Testis (tissue), 3 donors: ENCODE data around the gene FGF6. TPM values are rescaled to one million over a fixed set of nuclear protein-coding genes. Genes with fewer than 3 reads are reported as not detected.

ENCODE experiments used
- DNase-seq: peaks from one replicate; pipeline ENCODE4 v3.0.0-alpha.2; 2019
- H3K27ac ChIP-seq, 2 donors: fragments of 200-600 bp; sonication (generic); one replicate each; pipeline ENCODE4 v1.5.1; 2019
- H3K27me3 ChIP-seq: fragments of 200-600 bp; sonication (generic); one replicate; pipeline ENCODE4 v1.5.1; 2019
- H3K36me3 ChIP-seq: fragments of 200-600 bp; sonication (generic); one replicate; pipeline ENCODE4 v1.5.1; 2017; ENCODE audit warnings: low read depth; ENCODE audit errors: missing control alignments
- H3K4me1 ChIP-seq: fragments of 200-600 bp; sonication (generic); one replicate; pipeline ENCODE4 v1.5.1; 2019
- H3K4me3 ChIP-seq, 2 donors: fragments of 200-600 bp; sonication (generic); one replicate each; pipeline ENCODE4 v1.5.1; 2017 to 2019
- H3K9me3 ChIP-seq: fragments of 200-600 bp; sonication (generic); one replicate; pipeline ENCODE4 v1.5.1; 2017
- CTCF ChIP-seq, 3 experiments: fragments of 450-650 bp in 2 of 3; fragments of 200-600 bp in 1 of 3; sonication (generic) in 1 of 3; IDR thresholded peaks; one replicate each; pipeline ENCODE4 v1.5.1; 2016 to 2019; ENCODE audit warnings: antibody characterized with exemption in 3 of 3, mild to moderate bottlenecking in 2 of 3, moderate library complexity in 1 of 3
- POLR2A ChIP-seq: fragments of 450-650 bp; IDR thresholded peaks from one replicate; pipeline ENCODE4 v1.6.1; 2017; ENCODE audit warnings: antibody characterized with exemption, mild to moderate bottlenecking, moderate library complexity
- WGBS, 2 donors: methylation state at CpG; one replicate each; pipeline ENCODE4 v1.1.5; 2018; 5-methylcytosine and 5-hydroxymethylcytosine counted together
- intact Hi-C: fragments of 100-400 bp; cut with DNase I; formaldehyde crosslinking; loops from one replicate; pipeline ENCODE4 v1.15.1; 2023; ENCODE audit warnings: low total_unique reads
- polyA plus RNA-seq: library from polyadenylated mRNA; stranded (reverse); fragments of 350-450 nt; fragmentation: Illumina TruSeq; extraction: RNeasy Lipid Tissue Mini Kit (QIAGEN cat#74804); gene quantifications from one replicate; pipeline ENCODE4 v1.2.3, GENCODE V29; 2014; ENCODE audit warnings: low read depth, low replicate concordance; ENCODE audit not compliant: insufficient read depth
- total RNA-seq, 2 donors: library from RNA; depleted of rRNA; stranded (reverse); fragments of >200 nt; gene quantifications; one replicate each; pipeline ENCODE4 v1.2.3, GENCODE V29; 2016

Gene FGF6
- total and polyA plus RNA-seq, 3 donors from 2014 or later, result not detected

GRCh38 chr12:4395818-4396217, 49.8 kb downstream of the FGF6 start:
- Histone ChIP-seq H3K27ac (no peak overlapping the region), H3K36me3 (no peaks in the 10 kb centered on the region), H3K27me3 (no peaks in the 10 kb centered on the region), H3K4me1 (no peaks in the 10 kb centered on the region), H3K4me3 (no peak overlapping the region), H3K9me3 (no peaks in the 10 kb centered on the region)
- TF ChIP-seq CTCF (IDR thresholded peaks at IDR 0.05) (no peak), POLR2A (no peak)
- DNase-seq, result no peak
- intact Hi-C loops, result no loop called here
- 76 to 78% methylated on average over 2 of the region's 2 CpGs for WGBS, 2 donors

GRCh38 chr12:4393211-4393610, 52.4 kb downstream of the FGF6 start:
- DNase-seq, result no peak
- Histone ChIP-seq H3K36me3 (no peaks in the 10 kb centered on the region), H3K9me3 (no peaks in the 10 kb centered on the region), H3K4me3 (no peak overlapping the region), H3K27me3 (no peaks in the 10 kb centered on the region), H3K4me1 (no peaks in the 10 kb centered on the region), H3K27ac (no peak overlapping the region)
- TF ChIP-seq POLR2A, result no peak
- TF ChIP-seq CTCF (IDR thresholded peaks at IDR 0.05), result no peak
- intact Hi-C loops, result no loop called here
- 75 to 82% methylated on average over 5 of the region's 5 CpGs for WGBS, 2 donors

GRCh38 chr12:4392223-4392742, 53.3 kb downstream of the FGF6 start:
- Histone ChIP-seq H3K36me3 (no peaks in the 10 kb centered on the region), H3K9me3 (no peaks in the 10 kb centered on the region), H3K27ac (no peak overlapping the region), H3K4me1 (no peaks in the 10 kb centered on the region), H3K4me3 (no peak overlapping the region), H3K27me3 (no peaks in the 10 kb centered on the region)
- TF ChIP-seq POLR2A (no peak), CTCF (IDR thresholded peaks at IDR 0.05) (no peak)
- DNase-seq, result no peak
- WGBS, 2 donors, result 39 to 53% methylated on average over 3 to 4 of the region's 15 CpGs
- intact Hi-C loops, result no loop called here

- Histone ChIP-seq H3K4me1 (no peaks in the 10 kb centered on the region), H3K36me3 (no peaks in the 10 kb centered on the region), H3K27ac (no peak overlapping the region), H3K4me3 (no peak overlapping the region), H3K27me3 (no peaks in the 10 kb centered on the region), H3K9me3 (no peaks in the 10 kb centered on the region)
- intact Hi-C loops, result no loop called here
- no peak for DNase-seq
- 39 to 66% methylated on average over 2 of the region's 2 CpGs for WGBS, 2 donors
- TF ChIP-seq POLR2A (no peak), CTCF (IDR thresholded peaks at IDR 0.05) (no peak)
Observed at GRCh38 chr12:4388662-4389061, 57.0 kb downstream of the FGF6 start.

GRCh38 chr12:4388032-4388431, 57.6 kb downstream of the FGF6 start:
- intact Hi-C loops, result no loop called here
- no peak for DNase-seq
- 75 to 96% methylated on average over 1 of the region's 1 CpG for WGBS, 2 donors
- no peaks in the 10 kb centered on the region for H3K36me3 ChIP-seq
- H3K4me3 ChIP-seq, result no peak overlapping the region
- no peak overlapping the region for H3K27ac ChIP-seq
- no peaks in the 10 kb centered on the region for H3K27me3 ChIP-seq
- H3K9me3 ChIP-seq, result no peaks in the 10 kb centered on the region
- no peaks in the 10 kb centered on the region for H3K4me1 ChIP-seq
- TF ChIP-seq POLR2A (no peak), CTCF (IDR thresholded peaks at IDR 0.05) (no peak)
